OCI-M2 (cell line): Measurements from ENCODE around the gene FADS1.

ENCODE experiments used
- DNase-seq: peaks from one replicate; lab custom pipeline; 2025; ENCODE audit not compliant: unreplicated experiment; lab: John Stamatoyannopoulos, UW

Gene FADS1

GRCh38 chr11:61846362-61847020 is 29.7 kb upstream of the FADS1 start:
- no peak for DNase-seq

- no peak for DNase-seq
Observed at GRCh38 chr11:61844909-61845565, 28.2 kb upstream of the FADS1 start.

GRCh38 chr11:61842528-61842820 is 25.7 kb upstream of the FADS1 start:
- no peak for DNase-seq

- peak; percentile 85 for DNase-seq
Observed at GRCh38 chr11:61841636-61842527, 25.1 kb upstream of the FADS1 start.

- DNase-seq, result no peak
Observed at GRCh38 chr11:61840371-61840770, 23.6 kb upstream of the FADS1 start.

- DNase-seq, result no peak
Observed at GRCh38 chr11:61839742-61840141, 22.9 kb upstream of the FADS1 start.

GRCh38 chr11:61838921-61839320 is 22.1 kb upstream of the FADS1 start:
- DNase-seq, result no peak

GRCh38 chr11:61838501-61838900 is 21.7 kb upstream of the FADS1 start:
- DNase-seq, result no peak

GRCh38 chr11:61837411-61838005 is 20.7 kb upstream of the FADS1 start:
- DNase-seq, result no peak

GRCh38 chr11:61836193-61836592 is 19.4 kb upstream of the FADS1 start:
- no peak for DNase-seq

GRCh38 chr11:61834278-61835048 is 17.7 kb upstream of the FADS1 start:
- peak; percentile 72 for DNase-seq

- no peak for DNase-seq
Observed at GRCh38 chr11:61833926-61834277, 17.1 kb upstream of the FADS1 start.

GRCh38 chr11:61833471-61833870 is 16.7 kb upstream of the FADS1 start:
- no peak for DNase-seq

GRCh38 chr11:61832754-61833153 is 16.0 kb upstream of the FADS1 start:
- DNase-seq, result no peak

- DNase-seq, result no peak
Observed at GRCh38 chr11:61832207-61832606, 15.4 kb upstream of the FADS1 start.

- DNase-seq, result no peak
Observed at GRCh38 chr11:61830237-61831105, 13.7 kb upstream of the FADS1 start.

- DNase-seq, result no peak
Observed at GRCh38 chr11:61829806-61830205, 13.0 kb upstream of the FADS1 start.

GRCh38 chr11:61828629-61829407 is 12.0 kb upstream of the FADS1 start:
- DNase-seq, result no peak

- DNase-seq, result no peak
Observed at GRCh38 chr11:61828379-61828628, 11.5 kb upstream of the FADS1 start.
